Measurements from ENCODE around the gene CMTM2.
"Not testable (repeated sequence)": the region's sequence is repeated elsewhere in the genome, so short reads cannot be mapped to it uniquely, and the experiment has no call there.

The CMTM2 gene

DNA sequence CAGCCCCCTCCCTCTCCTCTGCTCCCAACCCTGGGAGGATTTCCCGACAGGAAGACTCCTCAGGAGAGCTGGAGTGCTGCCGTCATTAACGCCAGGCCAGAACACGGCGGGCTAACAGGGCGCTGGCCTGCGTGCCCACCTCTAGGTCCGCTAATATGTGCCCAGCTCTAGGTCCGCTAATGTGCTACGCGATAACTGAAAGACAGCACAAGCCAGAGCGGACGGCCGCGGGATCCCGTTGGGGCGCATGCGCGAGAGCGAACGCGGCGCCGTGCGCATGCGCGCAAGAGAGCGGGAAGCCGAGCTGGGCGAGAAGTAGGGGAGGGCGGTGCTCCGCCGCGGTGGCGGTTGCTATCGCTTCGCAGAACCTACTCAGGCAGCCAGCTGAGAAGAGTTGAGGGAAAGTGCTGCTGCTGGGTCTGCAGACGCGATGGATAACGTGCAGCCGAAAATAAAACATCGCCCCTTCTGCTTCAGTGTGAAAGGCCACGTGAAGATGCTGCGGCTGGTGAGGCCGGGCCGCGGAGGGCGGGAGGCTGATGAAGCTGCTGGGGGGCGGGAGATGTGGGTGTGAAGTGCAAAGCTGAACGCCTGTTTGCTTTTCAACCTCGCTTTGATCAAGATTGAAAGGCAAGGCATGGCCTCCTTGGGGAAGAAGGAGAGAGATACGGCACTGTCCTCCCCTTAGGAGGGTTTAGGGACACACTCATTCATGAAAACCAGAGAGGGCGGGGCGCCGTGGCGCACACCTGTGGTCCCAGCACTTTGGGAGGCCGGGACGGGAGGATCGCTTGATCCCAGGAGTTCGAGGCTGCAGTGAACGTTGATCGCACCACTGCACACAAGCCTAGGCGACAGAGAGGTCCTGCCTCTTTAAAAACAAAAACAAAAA, 26.7 kb upstream of the CMTM2 start, which contains the start of gene CKLF:
CKLF (plus strand) TSS at position 291 of the 892 bp plus-strand sequence; CDS start at position 431, 140 bp downstream.
- no peak for DNase-seq (ENCODE audit: low read depth, low spot score)
- H3K27ac ChIP-seq, result peak within 1 kb of the TSS; percentile 25

DNA sequence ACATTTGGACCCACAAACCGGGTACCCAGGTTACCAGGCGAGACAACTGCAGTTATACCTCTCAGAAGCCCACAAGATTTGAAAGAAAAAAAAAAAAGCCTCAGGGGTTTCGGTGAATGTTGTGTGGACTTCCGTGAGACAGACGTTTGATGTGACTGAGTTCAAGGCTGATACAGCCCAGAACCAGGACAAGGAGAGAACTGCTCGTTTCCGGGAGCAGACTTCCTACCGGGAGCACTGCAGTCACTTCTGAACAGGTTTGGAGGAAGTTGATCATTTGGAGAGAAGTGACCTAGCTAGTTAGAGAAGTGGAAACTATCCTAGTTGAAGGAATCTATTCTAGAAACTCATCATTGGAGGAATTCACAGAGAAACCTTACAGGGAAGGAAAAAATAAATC, 26.0 kb upstream of the CMTM2 start:
- no peak for DNase-seq (ENCODE audit: low read depth, low spot score)
- H3K27ac ChIP-seq, result no peak overlapping the region

DNA sequence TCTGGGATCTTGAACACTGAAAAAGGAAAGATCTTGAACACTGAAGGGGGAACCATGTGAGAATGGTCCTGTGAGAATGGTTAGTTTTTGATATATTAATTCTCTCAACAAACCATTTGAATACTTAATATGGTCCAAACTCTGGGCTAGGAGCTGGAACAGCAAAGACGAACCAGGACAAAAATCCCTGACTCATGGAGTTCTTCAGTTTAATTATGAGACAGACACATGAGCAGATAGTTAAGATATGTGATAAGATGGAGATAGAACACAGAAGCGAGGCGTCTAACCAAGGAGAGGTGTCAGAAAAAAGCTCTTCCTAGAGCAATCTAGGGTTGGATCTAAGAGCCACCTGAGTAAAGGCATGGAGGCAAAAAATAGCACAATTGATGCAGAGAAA, 25.2 kb upstream of the CMTM2 start:
- H3K27ac ChIP-seq, result no peak overlapping the region
- DNase-seq (ENCODE audit: low read depth, low spot score), result no peak

DNA sequence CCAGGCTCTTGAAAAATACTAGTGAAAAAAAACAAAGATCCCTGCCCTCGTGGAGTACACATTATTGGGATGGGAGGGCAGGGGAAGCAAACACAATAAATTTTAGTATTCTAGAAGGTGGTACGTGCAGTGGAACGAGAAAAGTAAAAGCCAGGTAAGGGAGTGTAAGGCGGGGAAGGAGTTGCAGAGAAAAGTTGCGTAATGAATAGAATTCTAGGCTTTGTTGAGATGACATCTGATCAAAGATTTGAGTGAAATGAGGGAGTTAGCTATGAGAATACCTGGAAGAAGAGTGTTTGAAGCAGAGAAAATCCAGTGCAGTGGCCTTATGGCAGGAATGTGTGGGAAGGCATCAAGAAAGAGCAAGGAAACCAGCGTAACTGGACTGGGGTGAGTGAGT, 24.8 kb upstream of the CMTM2 start:
- DNase-seq (ENCODE audit: low read depth, low spot score), result no peak
- no peak overlapping the region for H3K27ac ChIP-seq

DNA sequence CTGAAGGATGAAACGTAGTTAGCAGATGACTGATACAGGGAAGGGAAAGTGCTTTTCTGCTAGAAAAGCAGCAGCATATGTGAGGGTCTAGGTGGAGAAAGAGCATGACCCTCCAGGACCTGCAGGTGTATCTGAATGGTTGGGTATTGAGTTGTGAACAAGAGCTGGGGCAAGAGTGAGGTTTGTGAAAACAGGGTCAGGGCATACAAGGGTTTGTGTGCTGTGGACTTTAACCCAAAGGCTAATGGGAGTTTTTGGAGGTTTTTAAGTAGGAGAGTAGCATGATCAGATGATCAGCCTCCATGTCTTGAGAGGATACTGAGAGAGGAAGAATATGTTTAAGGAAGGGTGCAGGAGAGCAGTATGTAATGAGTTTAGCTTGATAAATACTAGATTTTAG, 19.2 kb upstream of the CMTM2 start:
- H3K27ac ChIP-seq, result no peak overlapping the region
- DNase-seq (ENCODE audit: low read depth, low spot score), result no peak

DNA sequence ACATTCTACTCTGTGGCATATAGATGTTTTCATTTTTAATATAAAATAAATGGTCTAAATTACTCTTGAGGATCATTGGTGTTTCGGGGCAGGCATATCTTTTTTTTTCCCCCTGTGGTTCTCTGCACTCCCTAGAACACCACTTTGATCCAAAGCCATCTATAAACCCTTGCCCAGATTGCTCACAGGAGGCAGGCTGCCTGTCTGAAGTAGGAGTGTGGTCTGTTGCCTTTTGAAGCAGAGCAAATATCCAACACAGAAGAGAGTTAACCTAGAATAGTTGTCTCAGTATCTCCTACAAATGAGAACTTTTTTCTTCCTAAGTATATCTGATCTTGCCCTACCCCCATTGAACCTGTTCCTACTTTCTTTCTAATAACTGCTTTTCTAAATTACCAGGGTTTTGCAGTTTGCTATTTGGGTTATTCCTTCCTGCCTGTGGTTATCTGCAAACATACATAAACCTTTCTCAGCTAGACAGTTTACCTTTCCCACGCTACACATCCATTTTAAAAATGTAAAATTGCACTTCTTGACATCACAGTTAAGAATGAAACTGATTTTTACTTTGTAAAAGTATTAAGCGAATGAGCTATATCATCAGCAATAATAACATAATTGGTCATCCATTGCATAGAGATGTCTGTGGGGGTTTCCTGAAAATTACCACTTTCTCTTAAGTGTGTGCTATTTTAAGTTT, 17.7 kb upstream of the CMTM2 start:
- no peak for DNase-seq (ENCODE audit: low read depth, low spot score)
- no peak overlapping the region for H3K27ac ChIP-seq

DNA sequence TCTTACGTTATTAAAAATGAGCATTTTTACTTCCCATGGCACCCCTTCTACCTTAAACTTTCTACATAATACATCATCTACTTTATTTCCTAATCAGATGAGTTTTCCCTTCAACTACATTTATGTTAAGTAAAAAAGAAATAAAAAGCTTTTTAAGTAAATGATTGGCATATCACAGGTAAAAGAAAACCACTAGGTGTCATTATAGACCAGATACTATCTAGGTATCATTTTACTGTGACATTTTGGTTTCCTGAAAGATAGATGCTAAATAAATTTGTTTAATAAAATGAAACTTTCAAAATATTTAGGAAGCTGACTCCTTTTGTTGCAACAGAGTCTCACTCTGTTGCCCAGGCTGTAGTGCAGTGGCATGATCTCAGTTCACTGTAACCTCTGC, 16.9 kb upstream of the CMTM2 start:
- H3K27ac ChIP-seq, result no peak overlapping the region

DNA sequence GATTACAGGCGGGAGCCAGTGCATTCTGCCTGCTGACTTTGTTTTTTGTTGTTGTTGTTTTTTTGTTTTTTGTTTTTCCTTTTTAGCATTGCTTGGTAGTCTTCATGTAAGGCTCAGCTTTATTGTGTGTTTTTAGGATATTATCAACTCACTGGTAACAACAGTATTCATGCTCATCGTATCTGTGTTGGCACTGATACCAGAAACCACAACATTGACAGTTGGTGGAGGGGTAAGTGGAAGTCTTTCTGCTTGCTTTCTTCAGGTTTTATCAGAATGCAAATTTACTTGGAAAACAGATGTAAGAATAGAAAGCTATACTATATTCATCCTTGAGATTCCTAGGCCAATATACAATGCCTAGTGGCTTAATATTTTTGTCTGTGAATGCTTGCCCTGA, 16.3 kb upstream of the CMTM2 start:
- DNase-seq (ENCODE audit: low read depth, low spot score), result no peak
- H3K27ac ChIP-seq, result no peak overlapping the region

More for the DNA sequence above, 16.9 kb upstream of the CMTM2 start:
- DNase-seq (ENCODE audit: low read depth, low spot score), result no peak

DNA sequence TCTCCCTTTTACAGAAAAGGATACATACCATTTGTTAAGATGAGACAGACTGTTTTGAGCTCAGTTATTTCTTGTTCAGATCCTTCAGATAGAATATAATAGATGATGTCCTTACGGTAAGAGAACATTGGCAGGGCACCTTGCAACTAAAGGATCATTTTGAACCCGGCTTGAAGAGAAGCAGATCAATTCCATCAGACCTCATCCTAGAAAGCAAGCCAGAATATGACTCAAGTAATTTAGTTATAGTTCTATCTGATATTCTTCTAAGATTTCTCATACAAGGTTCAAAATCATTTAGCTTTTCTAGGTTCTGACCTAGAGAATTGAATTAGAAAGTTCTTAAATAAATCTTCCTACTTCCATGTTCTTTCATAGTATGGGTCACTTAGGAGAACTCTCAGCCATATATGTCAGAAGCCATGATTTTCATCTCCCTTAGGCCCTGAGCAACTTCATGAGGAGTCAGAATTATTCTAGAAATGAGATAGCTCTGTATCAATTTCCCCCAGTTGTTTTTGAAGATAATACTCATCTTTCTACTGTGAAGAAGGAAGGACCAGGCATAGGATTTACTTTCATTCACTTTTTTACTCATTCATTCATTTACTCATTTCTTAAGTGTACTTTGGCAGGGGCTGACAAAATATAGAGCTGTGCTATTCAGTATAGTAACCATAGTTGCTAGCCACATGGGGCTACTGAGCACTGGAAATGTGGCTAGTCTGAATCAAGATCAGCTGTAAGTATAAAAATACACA, 15.5 kb upstream of the CMTM2 start:
- no peak overlapping the region for H3K27ac ChIP-seq
- DNase-seq (ENCODE audit: low read depth, low spot score), result no peak

DNA sequence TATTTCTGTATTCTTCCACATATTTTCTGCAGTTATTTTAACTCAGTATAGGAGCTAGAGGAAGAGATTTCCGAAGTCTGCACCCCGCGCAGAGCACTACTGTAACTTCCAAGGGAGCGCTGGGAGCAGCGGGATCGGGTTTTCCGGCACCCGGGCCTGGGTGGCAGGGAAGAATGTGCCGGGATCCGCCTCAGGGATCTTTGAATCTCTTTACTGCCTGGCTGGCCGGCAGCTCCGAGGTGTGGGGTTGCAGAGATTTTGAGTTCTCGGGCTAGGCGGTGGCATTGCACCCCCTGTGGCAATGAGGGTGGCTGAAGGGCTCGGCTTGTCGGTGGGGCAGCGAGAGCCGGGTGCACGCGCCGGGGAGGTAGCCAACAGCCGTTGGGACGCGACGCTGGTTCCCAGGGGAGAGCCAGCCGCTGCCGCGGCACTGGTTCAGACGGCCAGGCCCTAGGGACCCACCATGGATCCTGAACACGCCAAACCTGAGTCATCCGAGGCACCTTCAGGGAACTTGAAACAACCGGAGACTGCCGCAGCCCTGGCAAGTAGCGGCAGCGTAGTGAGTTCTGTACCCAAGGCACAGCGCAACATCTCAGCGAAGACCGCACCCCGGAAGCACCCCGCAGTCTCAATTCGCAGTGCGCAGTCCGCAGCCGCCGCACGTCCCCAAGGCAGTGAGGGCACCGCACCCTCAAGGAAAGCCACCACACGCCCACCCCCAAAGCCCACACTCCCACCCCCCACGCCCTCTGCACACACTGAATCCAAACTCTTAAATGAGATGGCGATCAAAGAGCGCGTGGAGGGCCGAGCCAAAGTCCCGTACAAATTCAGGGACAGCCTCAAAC, 13.0 kb upstream of the CMTM2 start, which contains the start of gene CMTM1:
CMTM1 (plus strand) TSS at position 389 of the 851 bp plus-strand sequence; CDS start at position 464, 75 bp downstream.
- no peak within 1 kb of the TSS for H3K27ac ChIP-seq
- no peak for DNase-seq (ENCODE audit: low read depth, low spot score)

DNA sequence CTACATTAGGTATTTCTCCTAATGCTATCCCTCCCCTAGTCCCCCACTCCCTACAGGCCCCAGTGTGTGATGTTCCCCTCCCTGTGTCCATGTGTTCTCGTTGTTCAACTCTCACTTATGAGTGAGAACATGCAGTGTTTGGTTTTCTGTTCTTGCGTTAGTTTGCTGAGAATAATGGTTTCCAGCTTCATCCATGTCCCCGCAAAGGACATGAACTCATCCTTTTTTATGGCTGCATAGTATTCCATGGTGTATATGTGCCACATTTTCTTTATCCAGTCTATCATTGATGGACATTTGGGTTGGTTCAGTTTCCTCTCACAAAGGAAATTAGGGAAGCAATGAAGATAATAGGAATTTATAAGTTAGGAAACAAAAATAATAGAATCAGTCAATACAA, 12.0 kb upstream of the CMTM2 start:
- not testable (repeated sequence) for H3K27ac ChIP-seq; DNase-seq (ENCODE audit: low read depth, low spot score)

DNA sequence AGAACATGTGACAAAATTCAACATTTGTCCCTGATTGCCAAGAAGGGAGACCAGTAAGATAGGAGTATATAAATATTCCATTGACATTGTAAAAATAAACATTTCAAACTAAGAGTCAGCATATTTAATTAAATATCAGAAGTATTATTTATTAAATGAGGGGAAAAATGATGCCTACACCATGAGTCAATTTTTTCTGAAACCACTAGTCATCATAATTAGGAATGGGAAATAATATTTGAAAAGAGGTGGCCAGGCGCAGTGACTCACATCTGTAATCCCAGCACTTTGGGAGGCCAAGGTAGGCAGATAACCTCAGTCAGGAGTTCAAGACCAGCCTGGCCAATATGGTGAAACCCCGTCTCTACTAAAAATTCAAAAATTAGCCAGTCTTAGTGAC, 10.9 kb upstream of the CMTM2 start:
- DNase-seq (ENCODE audit: low read depth, low spot score), result no peak
- no peak overlapping the region for H3K27ac ChIP-seq

DNA sequence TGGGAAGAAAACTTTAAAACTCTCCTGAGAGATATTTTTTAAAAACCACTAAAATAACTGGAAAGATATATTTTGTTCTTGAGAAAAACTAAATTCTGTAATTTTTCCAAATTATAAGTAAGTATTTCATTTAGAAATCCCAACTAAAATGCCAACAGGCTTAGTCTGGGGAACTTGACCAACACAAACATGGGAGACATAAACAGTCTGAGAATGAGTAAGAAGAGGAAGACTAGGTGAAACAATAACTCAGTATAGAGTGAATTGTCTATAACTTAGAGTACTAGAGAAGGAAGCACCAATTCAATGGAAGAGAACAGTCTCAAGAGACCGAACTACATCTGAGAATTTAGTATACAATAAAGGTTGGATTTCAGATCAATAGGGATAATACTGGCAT, 10.1 kb upstream of the CMTM2 start:
- no peak for DNase-seq (ENCODE audit: low read depth, low spot score)
- peak overlapping the region; percentile 4 for H3K27ac ChIP-seq

DNA sequence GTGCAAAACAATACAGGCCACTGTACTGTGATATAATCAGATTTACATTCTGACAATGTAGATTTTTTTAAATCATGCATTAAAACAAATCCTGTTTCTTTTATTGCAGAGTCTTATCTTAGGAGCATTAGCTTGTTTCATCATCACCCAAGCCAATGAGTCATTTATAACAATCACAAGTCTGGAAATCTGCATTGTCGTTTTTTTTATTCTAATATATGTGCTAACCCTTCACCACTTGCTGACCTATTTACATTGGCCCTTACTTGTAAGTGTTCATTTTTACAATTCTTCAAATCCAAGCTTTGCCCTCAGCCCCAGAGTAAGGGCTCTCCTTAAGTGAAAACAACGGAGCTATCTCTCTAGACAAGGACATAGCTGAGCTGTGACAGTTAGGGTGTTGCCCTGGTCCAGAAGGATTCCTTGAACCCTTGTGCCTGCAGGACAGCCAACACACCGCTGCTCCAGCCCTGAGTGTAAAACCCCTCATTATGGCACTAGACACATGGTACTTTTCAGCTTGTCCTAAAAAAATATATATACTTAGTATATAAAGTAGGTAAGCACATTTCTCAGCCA, 9.3 kb upstream of the CMTM2 start:
- peak overlapping the region; percentile 4 for H3K27ac ChIP-seq
- no peak for DNase-seq (ENCODE audit: low read depth, low spot score)

DNA sequence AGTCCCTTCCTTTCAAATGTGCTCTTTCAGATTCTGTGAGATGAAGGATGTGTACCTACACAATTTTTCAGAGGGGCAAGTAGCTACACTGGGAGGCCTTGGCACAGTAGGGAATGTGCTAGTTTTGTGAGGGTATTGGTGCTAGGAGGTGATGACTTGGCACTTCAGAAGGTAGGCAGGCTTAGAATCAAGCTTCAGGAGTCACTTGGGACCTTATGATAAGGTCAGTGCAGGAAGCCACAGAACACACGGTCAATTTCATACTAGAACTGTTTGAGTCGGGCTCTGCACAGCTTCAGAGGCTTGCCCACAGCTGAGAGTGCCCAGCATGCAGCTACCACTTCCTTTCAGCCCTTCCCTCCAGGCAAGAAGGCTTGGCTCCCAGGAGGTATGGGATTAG, 6.9 kb upstream of the CMTM2 start:
- DNase-seq (ENCODE audit: low read depth, low spot score), result no peak
- no peak overlapping the region for H3K27ac ChIP-seq

DNA sequence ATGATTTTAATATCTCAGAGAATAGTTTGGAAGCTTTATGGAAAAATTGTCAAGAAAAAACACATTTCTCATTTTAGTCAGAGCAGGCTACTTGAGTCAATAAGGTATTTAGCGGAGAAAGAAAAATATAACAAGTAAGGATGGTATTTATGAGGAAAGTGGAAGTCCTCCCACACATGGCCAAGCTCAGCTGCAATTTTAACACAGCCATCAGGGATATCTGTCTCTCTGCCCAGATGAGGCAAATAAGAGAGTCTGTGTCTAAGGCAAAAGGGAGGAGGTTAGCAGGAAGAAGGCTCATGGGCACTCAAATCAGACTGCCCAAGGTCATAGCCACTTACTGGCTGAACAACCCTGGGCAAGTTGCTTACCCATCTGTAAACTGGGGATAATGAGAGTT, 5.2 kb upstream of the CMTM2 start:
- H3K27ac ChIP-seq, result no peak overlapping the region
- DNase-seq (ENCODE audit: low read depth, low spot score), result no peak

DNA sequence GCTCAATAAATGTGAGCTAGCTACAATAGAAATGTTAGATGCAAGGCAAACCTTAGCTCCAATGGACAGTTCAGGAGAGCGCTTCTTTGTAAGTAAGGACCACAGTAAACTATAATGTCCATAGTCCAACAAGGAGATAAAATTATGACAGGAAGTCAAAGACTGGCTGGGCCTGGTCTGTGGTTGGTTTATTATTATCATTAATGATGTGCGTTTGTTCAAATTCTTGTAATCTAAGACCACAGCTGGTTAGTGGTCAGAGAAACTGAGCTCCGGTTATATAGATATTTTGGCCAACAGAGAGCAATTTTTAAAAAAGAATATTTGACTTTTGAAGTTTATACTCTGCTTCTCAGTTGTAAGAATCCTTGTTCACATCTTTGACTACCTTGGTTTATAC, 4.7 kb upstream of the CMTM2 start:
- H3K27ac ChIP-seq, result no peak overlapping the region
- no peak for DNase-seq (ENCODE audit: low read depth, low spot score)

DNA sequence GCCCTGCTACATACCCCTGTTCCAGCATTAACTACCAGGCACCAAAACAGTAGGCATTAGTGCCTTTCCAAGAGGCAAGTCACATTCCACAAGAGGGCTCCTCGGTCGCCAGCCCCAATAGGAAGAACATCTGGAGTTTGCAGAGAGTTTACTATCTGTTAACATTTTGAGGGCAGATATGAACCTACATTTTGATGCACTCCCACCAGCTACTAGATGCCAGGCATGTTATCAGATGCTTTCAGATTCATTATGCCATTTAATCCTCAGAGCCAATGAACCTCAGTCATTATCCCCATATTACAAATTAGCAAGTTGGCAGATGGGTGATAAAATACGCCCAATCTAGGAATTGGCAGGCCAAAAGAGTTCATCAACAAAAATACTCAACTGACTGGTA, 4.2 kb upstream of the CMTM2 start:
- H3K27ac ChIP-seq, result no peak overlapping the region
- no peak for DNase-seq (ENCODE audit: low read depth, low spot score)

DNA sequence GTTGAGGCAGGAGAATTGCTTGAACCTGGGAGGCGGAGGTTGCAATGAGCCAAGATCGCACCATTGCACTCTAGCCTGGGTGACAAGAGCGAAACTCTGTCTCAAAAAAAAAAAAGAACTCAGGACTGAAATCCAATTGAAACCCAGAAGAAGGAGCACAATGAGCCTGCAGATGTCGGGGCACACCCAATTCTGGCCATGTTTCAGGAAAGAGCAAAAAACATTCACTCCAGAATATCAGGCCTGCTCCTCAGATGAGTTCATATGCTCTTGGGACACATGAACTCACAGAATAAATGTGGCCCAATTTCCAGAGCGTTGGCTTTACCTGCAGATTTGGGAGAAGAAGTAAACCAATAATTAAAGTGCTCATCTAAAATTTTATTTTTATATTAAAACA, 3.0 kb upstream of the CMTM2 start:
- H3K27ac ChIP-seq, result no peak overlapping the region
- DNase-seq (ENCODE audit: low read depth, low spot score), result no peak

Measured in epithelial cell of prostate (primary cell).